Stimulated activated memory B cell treated with anti-CD40 and anti-IgM and Interleukin-4, amounts not matched to agents 10 μg/mL and 1 μg/mL and 100 μg/mL, for 72 hours (primary cell): Measurements from ENCODE around the gene PKD2L2.
A peak's percentile ranks its signal among the peaks of the same experiment; 100 is the strongest.
"Not testable (repeated sequence)": the region's sequence is repeated elsewhere in the genome, so short reads cannot be mapped to it uniquely, and the experiment has no call there.

Source experiments
- ATAC-seq: fragments of 150-1000 bp; cut with Tn5 transposase; 2 replicates; pipeline ENCODE4 v1.10.0; 2021
- H3K27ac Mint-ChIP-seq: one replicate; pipeline ENCODE4 v1.8.0; 2022; ENCODE audit warnings: mild to moderate bottlenecking, mixed read lengths
- H3K27me3 Mint-ChIP-seq: one replicate; pipeline ENCODE4 v1.8.0; 2022; ENCODE audit warnings: mixed read lengths
- H3K36me3 Mint-ChIP-seq: one replicate; pipeline ENCODE4 v1.8.0; 2022; ENCODE audit warnings: mixed read lengths
- H3K4me1 Mint-ChIP-seq: one replicate; pipeline ENCODE4 v1.8.0; 2022; ENCODE audit warnings: mixed read lengths
- H3K4me3 Mint-ChIP-seq: one replicate; pipeline ENCODE4 v1.8.0; 2022; ENCODE audit warnings: mild to moderate bottlenecking, moderate library complexity, mixed read lengths
- H3K9me3 Mint-ChIP-seq: one replicate; pipeline ENCODE4 v1.8.0; 2022; ENCODE audit warnings: mixed read lengths

Gene PKD2L2

DNA sequence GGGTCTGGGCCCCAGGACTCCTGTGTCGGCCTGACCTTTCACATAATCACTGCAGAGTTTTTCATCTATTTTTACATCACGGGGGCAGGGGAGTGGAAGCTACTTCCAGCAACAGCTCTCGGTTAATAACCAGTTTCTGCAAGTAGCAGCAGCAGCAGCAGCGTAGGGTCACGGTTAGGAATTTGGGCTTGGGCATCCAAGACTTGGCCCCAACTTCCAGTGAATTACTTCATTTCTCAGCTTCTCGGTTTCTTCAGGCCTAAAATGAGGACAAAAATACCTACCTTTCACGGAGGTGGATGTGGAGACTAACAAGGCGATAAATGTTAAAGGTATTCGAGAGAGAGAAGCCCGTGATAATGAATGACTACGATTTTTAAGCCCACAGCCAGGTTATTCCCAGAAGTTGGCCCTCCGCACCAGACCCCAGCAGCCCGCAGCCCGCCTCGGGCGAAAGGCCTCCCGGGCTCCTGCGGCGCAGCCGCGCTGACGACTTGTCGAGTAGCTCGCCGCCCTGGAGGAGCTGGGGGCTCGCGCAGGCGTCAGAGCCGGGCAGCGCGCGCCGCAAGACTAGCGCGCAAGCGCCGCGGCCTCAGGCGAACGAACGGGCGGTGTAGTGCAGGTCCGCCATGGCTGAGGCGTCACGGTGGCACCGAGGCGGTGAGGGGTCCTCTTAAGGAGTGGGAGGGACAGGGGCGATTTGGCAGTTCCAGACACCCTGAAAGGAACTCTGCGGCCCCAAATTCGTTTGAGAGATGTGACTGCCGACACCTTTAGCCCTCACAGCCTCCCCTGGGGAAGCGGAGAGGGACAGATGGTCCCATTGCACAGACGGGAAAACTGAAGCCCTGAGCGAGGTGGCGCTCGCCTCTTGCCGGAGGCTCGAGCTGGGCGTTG lies at the start of gene PKD2L2:
Gene PKD2L2 (plus strand): TSS at position 595 of the 897 bp plus-strand sequence. CDS start 35 bp downstream, at position 630.
- Mint-ChIP-seq H3K36me3 (no peaks in the 10 kb centered on the region), H3K4me1 (peaks cover 25% of the 10 kb centered on the region), H3K27ac (peak within 1 kb of the TSS; percentile 95), H3K27me3 (no peaks in the 10 kb centered on the region), H3K9me3 (no peaks in the 10 kb centered on the region), H3K4me3 (peak within 1 kb of the TSS; percentile 82)
- ATAC-seq = peak; percentile 99

DNA sequence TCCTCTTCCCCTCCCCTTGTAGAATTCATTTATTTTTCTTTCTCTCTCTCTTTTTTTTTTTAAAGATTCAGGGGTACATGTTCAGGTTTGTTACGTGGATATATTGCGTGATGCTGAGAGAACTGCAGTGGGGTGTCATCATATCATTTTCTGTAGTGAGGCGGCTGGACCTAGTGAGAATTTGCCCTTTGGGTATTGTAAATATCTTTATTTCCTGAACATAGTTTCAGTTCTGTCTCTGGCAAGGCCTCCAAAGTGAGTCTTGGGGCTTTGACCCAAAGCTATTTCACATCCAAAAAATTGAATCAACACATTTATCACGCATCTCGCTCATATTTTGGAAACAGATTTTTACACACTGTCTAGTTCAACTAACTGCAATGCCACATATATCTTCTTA lies 47.0 kb upstream of the PKD2L2 start:
- Mint-ChIP-seq H3K4me1 (peaks cover 15% of the 10 kb centered on the region), H3K27ac (peak overlapping the region; percentile 70), H3K4me3 (no peak overlapping the region), H3K27me3 (no peaks in the 10 kb centered on the region), H3K36me3 (peaks cover 8% of the 10 kb centered on the region), H3K9me3 (no peaks in the 10 kb centered on the region)
- ATAC-seq = peak; percentile 68

DNA sequence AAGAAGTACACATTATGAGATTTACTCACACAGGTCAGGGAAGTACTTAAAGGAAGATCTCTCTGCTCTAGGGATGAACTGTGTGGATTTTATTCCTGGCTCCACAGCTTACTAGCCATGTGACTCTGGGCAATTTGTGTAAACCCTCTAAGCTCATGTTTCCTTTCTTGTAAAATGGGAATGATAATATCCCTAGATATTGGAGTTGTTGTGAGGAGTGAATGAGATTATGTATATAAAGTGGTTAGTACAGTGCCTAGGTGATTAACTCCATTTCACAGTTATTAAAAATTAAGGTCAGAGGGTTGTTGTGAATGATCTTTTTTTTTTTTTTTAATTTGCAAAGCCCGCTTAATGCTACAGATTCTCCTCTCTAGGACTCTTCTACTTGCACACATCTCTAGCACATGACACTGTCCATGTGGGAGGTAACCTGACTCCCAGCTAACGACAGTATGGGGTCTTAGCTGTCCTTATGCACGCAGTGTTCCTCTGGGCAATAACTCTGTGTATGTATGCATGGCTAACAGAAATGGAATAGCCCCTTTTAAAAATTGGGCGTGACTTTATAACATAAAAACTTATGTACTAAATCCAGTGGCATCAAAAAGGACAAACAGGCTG lies 45.5 kb upstream of the PKD2L2 start:
- no peak overlapping the region for H3K4me3 Mint-ChIP-seq
- H3K4me1 Mint-ChIP-seq = peaks cover 27% of the 10 kb centered on the region
- H3K36me3 Mint-ChIP-seq = peaks cover 12% of the 10 kb centered on the region
- H3K27me3 Mint-ChIP-seq = no peaks in the 10 kb centered on the region
- no peak for ATAC-seq
- no peak overlapping the region for H3K27ac Mint-ChIP-seq
- H3K9me3 Mint-ChIP-seq = no peaks in the 10 kb centered on the region

DNA sequence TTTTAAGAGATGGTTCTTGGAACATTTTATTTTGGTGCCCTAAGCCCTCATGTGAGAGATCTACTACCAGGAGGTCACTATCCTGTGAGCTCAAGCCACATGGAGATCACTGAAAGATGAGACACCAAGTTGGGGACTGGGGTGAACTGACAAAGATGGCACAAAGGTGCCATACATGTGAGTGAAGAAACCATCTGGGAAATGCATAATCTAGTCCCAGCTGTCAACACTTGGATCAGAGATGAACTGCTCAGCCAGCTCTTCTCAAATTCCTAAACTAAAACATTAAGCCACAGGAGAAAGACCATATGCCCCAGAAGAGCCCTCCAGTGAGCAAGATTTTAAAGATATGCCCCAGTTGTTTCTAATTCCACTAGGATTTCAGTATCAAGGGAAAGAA lies 43.8 kb upstream of the PKD2L2 start:
- no peak for ATAC-seq
- H3K9me3 Mint-ChIP-seq = no peaks in the 10 kb centered on the region
- H3K36me3 Mint-ChIP-seq = peaks cover 12% of the 10 kb centered on the region
- H3K27me3 Mint-ChIP-seq = no peaks in the 10 kb centered on the region
- peaks cover 29% of the 10 kb centered on the region for H3K4me1 Mint-ChIP-seq
- peak overlapping the region; percentile 3 for H3K27ac Mint-ChIP-seq
- H3K4me3 Mint-ChIP-seq = no peak overlapping the region

DNA sequence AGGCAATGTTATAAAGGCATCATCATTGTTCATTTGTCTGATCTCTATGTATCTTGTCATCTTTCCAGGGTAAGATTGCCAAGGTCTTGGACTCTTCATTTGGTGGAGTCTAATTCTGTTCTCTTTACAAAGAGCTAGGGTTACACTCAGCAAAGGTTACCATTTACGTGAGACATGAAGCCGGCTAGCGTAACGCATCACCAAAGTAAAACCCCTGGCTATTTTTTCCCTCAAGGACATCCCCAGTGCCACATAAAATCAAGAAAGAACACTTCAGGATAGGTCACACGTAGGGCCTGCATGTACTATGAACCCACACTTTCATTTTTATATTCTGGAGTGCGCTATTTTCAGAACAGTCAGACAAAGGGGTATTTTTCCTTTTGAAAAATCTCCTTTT lies 41.6 kb upstream of the PKD2L2 start:
- Mint-ChIP-seq H3K27me3 (no peaks in the 10 kb centered on the region), H3K4me1 (peaks cover 19% of the 10 kb centered on the region), H3K27ac (peak overlapping the region; percentile 60), H3K4me3 (peak overlapping the region; percentile 6), H3K9me3 (no peaks in the 10 kb centered on the region), H3K36me3 (peaks cover 22% of the 10 kb centered on the region)
- peak; percentile 82 for ATAC-seq

DNA sequence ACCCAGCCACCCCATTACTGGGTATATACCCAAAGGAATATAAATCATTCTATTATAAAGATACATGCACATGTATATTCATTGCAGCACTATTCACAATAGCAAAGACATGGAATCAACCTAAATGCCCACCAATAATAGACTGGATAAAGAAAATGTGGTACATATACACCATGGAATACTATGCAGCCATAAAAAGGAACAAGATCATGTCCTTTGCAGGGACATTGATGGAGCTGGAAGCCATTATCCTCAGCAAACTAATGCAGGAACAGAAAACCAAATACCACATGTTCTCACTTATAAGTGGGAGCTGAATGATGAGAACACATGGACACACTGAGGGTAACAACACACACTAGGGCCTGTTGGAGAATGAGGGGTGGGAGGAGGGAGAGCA lies 36.1 kb upstream of the PKD2L2 start:
- H3K4me3 Mint-ChIP-seq, H3K27ac Mint-ChIP-seq, H3K27me3 Mint-ChIP-seq, H3K9me3 Mint-ChIP-seq, ATAC-seq: not testable (repeated sequence)
- Mint-ChIP-seq H3K36me3 (peaks cover 12% of the 10 kb centered on the region), H3K4me1 (peaks cover 19% of the 10 kb centered on the region)

DNA sequence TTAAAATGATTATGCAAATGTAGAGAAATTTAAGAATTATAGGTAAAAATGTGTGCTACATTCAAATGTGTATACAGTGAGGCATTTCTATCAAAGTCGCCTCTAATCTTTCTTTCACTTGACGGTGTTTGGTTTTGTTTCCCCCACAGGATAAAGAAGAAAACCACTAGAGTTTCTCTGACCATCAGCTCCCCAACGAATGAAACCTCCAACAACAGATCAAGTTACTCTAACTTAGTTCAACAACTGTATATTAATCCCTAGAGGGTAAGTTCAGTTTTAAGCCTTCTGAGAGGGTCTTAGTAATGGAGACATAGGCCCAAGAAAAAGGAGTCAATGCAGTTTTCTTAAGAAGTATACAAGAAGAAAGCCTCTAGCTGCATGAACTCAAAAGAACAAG lies 33.1 kb upstream of the PKD2L2 start:
- H3K36me3 Mint-ChIP-seq = peaks cover 7% of the 10 kb centered on the region

DNA sequence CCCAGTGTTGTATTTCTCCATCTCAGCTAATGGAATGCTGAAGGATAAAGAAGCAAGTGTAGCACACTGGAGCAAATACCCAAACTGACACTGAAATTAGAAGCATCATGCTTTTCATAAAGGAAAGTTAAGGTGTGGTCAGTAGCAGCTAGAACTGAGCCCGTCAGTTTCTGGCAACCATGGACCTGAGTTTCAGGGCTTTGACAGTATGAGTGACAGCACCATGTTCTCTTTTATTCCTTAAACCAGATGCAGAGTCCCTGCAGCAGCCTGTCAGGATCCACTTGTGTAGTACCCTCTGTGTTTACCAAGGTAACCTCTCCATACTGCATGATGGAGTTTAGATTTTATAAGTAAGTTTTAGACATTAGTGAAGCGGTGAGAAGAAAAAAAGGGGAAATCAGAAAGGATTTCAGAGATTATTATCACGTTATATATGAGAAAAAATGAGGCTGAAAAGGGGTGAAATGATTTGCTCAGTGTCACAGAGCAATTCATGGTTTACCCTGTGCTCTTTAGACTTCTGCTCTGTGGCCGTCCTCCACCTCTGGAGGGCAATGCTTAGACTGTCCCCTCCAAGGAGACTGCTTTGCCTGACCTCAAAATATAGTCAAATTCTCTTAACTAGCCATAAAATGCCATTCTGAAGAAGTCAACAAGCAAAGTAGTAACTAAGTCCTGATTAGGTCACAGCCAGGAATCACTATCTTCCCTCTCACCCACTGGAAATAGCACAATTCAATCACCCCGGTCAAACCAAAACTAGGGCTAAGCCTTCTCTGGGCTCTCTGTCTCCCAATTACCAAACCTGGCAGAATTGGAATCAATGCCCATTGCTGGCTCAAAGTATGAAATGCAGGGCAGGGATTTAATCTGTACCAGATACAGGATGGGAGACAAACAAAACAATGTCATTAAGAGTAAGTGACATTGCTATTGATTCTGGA lies 32.1 kb upstream of the PKD2L2 start:
- Mint-ChIP-seq H3K9me3 (no peaks in the 10 kb centered on the region), H3K36me3 (peaks cover 6% of the 10 kb centered on the region), H3K27ac (peak overlapping the region; percentile 69), H3K4me3 (no peak overlapping the region), H3K27me3 (no peaks in the 10 kb centered on the region), H3K4me1 (peaks cover 18% of the 10 kb centered on the region)
- ATAC-seq = peak; percentile 61

More for the DNA sequence above, 33.1 kb upstream of the PKD2L2 start:
- Mint-ChIP-seq H3K27me3 (no peaks in the 10 kb centered on the region), H3K4me3 (no peak overlapping the region), H3K4me1 (peaks cover 14% of the 10 kb centered on the region), H3K9me3 (no peaks in the 10 kb centered on the region), H3K27ac (peak overlapping the region; percentile 69)
- ATAC-seq = no peak

DNA sequence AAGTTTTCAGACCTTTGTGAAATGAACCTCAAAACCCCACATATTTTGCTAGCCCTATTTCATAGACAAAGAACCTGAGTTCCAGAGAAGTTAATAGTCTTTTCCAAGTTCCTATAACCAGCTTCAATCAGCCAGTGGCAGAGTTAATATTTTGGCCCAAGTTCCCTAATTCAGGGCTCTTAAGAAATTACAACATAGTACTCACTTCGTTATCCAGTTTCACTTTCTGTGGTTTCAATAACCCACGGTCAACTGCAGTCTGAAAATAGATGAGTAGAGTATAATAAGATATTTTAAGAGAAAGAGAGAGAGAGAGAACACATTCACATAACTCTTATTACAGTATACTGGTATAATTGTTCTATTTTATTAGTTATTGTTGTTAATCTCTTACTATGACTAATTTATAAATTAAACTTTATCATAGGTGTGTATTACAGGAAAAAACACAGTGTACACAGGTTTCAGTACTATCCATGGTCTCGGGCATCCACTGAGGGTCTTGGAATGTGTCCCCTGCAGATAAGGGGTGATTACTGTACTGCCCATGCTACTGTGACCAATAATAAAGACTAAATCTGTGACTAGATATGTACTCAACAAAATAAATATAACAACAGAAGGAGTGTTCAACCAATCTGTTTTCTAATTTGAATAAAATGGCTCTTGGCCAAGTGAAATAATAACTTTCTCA lies 30.9 kb upstream of the PKD2L2 start:
- no peaks in the 10 kb centered on the region for H3K27me3 Mint-ChIP-seq
- ATAC-seq = peak; percentile 78

DNA sequence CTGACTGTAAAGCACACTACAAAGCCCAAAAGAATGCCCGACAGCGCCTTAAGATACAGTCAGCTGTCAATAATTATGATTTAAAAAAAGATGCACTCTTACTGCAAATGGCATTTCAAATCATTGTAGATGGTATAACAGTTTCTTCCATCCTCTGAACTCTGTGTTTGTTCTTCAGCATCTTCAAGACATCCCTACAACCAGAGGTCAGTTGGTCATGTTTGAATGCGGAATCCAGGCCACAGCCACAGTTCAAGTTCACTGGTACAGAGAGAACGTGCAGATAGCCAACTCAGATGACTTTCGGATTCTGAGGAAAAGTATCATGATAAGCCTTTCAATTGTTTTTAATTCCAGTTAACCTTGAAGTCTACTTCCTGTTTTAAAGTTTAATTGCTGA lies 30.3 kb upstream of the PKD2L2 start:
- no peaks in the 10 kb centered on the region for H3K36me3 Mint-ChIP-seq
- no peaks in the 10 kb centered on the region for H3K27me3 Mint-ChIP-seq
- no peaks in the 10 kb centered on the region for H3K9me3 Mint-ChIP-seq
- no peak overlapping the region for H3K27ac Mint-ChIP-seq
- peaks cover 18% of the 10 kb centered on the region for H3K4me1 Mint-ChIP-seq
- H3K4me3 Mint-ChIP-seq = no peak overlapping the region
- ATAC-seq = no peak

More for the DNA sequence above, 30.9 kb upstream of the PKD2L2 start:
- Mint-ChIP-seq H3K4me1 (peaks cover 18% of the 10 kb centered on the region), H3K4me3 (peak overlapping the region; percentile 52), H3K9me3 (no peaks in the 10 kb centered on the region), H3K36me3 (no peaks in the 10 kb centered on the region), H3K27ac (peak overlapping the region; percentile 69)

DNA sequence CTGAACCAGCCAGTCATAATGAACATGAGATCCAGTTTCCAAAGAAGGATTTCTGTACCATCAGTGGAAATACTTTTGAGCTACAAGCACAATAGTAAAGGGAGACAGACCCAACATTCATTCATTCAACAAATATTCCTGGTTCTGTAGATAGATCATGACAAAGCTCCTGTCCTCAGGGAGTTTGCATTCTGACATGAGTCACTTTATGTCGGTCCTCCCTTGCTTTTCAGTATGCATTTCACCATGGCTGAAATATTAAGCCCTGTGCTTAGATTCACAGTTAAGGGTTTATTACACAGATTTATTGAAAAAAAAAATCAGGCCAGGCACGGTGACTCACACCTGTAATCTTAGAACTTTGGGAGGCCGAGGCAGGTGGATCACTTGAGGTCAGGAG lies 27.0 kb upstream of the PKD2L2 start:
- H3K27ac Mint-ChIP-seq = peak overlapping the region; percentile 24
- peaks cover 16% of the 10 kb centered on the region for H3K4me1 Mint-ChIP-seq
- H3K27me3 Mint-ChIP-seq = no peaks in the 10 kb centered on the region
- no peaks in the 10 kb centered on the region for H3K36me3 Mint-ChIP-seq
- no peaks in the 10 kb centered on the region for H3K9me3 Mint-ChIP-seq
- H3K4me3 Mint-ChIP-seq = no peak overlapping the region
- ATAC-seq = no peak

DNA sequence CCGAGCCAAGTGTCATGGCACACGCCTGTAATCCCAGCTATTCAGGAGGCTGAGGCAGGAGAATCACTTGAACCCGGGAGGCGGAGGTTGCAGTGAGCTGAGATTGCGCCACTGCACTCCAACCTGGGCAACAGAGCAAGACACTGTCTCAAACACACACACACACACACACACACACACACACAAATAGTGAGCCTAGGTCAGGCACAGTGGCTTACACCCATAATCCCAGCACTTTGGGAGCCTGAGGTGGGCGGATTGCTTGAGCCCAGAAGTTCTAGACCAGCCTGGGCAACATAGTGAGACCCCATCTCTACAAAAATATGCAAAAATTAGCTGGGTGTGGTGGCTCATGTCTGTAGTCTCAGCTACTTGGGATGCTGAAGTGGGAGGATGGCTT lies 25.6 kb upstream of the PKD2L2 start:
- H3K4me1 Mint-ChIP-seq, H3K27ac Mint-ChIP-seq, H3K36me3 Mint-ChIP-seq, ATAC-seq, H3K4me3 Mint-ChIP-seq, H3K9me3 Mint-ChIP-seq, H3K27me3 Mint-ChIP-seq: not testable (repeated sequence)

DNA sequence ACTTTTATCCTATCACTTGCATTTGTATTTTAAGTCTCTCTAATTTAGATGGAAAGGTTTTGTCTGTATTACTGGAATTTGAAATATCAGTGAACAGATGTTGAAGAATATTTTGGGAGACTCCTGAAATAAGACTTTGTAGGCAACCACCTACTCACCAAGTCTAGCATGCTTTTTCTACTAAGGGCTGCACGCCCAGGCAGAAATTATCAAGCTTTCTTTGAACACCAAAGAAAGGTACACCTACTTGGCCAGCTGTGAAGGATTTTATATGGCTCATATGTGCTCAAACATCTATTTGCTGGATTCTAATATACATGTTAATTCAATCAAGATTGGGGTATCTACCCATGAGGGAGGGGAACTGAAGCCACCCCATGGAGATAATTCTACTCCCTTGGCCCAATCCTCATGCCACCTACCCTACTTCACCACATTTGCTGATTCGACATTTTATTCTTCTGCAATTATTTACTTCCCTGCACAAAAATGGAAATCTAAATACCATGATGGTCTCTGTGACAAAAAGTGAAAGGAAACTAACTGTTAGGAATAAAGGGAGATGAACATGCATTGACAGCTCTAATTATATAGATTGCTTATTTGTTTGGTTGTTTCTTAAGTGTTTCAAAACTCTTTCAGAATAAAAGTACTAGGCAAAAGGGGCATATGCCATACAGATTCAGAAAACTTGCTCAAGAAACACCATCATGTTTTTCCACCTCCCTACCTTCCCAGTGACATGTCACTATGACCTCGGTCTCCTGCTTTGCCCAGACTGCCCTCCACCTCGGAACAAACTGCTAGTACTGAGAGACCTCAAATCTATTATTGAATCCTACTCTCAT lies 22.5 kb upstream of the PKD2L2 start:
- no peak overlapping the region for H3K27ac Mint-ChIP-seq
- no peak overlapping the region for H3K4me3 Mint-ChIP-seq
- H3K9me3 Mint-ChIP-seq = no peaks in the 10 kb centered on the region
- H3K36me3 Mint-ChIP-seq = peaks cover 5% of the 10 kb centered on the region
- H3K4me1 Mint-ChIP-seq = peaks cover 16% of the 10 kb centered on the region
- ATAC-seq = no peak
- H3K27me3 Mint-ChIP-seq = no peaks in the 10 kb centered on the region

DNA sequence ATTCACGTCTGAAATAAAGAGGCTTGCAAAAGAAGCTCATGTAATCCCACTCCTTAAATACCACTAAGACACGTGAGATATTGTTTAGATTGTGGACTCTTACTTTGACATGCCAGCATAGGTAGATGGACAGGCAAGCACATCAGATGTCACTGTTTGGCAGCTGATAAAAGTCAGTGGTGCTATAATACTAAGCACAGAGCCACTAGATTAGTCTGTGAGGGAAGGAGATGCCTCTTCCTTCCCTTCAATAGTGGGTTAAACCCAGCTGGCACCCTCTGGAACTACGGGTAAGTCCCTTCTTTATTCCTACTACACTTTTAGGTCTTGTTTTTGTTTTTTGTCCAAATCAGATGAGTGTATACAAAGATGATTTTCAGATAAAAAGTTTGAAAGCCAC lies 21.6 kb upstream of the PKD2L2 start, which contains the start of gene MYOT:
Gene MYOT (plus strand): TSS at position 197 of the 400 bp plus-strand sequence. CDS start 2,792 bp downstream, outside the sequence.
- Mint-ChIP-seq H3K4me3 (no peak within 1 kb of the TSS), H3K36me3 (peaks cover 5% of the 10 kb centered on the region), H3K27me3 (no peaks in the 10 kb centered on the region), H3K9me3 (no peaks in the 10 kb centered on the region), H3K27ac (no peak within 1 kb of the TSS), H3K4me1 (peaks cover 13% of the 10 kb centered on the region)
- no peak for ATAC-seq
